ENCODE results near the gene TET2.

The TET2 gene

GRCh38 chr4:105146276-105147015, at the start of gene TET2:
Gene TET2 (plus strand): TSS chr4:105146876. CDS start chr4:105233943, 87,067 bp downstream.
- peak; percentile 95 for DNase-seq

- DNase-seq: no peak
Observed at GRCh38 chr4:105102016-105102415, 44.7 kb upstream of the TET2 start.

GRCh38 chr4:105106426-105106825, 40.2 kb upstream of the TET2 start:
- DNase-seq: no peak

GRCh38 chr4:105107095-105107856, 39.4 kb upstream of the TET2 start:
- DNase-seq: peak; percentile 31

DNA sequence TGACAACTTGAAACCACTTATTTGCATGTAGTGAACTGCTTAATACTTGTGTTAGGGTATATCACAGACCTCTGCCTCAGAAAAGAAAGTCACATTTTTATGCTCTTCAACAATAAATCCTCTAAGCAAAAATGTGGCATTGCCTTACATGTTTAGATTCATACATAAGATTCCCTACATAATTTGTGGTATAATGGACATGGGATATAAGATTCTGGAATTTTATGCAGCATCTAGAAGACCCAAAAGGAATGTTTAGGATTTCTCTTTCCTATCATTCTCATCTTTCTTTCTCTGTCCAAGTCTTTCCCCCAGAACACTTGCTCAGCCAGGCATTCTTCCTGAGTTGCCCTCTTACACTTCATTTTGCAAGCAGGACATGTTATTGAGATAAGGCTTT, 37.7 kb upstream of the TET2 start:
- DNase-seq: no peak

DNA sequence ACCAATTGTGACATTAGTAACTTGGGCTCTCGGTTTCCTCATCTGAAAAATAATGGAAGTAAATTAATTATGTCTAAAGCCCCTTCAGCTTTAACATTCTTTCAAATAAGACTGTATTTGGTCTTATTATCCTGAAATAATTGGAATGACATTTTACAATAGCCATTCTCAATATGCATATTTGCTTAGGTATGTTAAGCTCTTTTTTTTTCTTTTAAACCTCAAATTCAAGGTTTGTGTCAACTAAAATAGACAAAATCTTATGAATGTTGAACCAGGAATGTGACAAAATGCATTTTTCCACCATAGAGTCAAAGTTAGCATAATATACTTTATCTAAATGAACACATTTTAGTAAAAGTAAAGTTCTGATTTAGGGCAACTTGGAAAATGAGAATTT, 34.4 kb upstream of the TET2 start:
- no peak for DNase-seq

- DNase-seq: peak; percentile 94
Observed at GRCh38 chr4:105113800-105114199, 32.9 kb upstream of the TET2 start.

DNA sequence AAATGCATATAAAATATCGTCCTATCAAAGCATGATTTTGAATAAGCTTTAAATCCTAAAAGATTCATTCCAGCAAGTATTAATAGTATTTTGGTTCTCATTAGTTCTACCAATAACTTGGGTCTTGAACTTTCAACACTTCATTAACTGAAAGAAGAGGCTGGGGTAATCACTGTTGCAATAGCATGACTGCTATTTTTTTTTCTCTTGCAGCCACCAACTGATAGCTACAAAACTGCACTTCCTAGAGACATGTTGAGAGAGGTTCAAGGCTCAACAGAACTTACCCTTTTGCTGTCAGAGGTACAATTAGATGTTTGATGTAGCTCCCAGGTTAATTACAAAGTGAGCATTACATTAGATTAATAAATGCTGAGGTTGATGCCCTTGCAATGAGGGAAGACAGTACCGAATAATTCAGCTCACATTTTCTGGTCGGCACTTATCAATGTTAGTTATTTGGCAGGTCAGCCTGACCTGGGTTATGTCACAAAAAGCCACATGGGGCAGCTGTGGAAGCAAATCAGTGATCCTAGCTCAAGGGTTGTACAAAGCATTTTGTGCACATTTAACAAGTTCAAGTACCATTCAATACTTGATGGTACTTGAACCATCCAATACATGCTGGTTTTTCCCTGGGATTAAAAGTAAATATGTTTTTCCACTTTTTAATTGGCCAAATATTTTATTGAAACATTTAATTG, 29.9 kb upstream of the TET2 start:
- peak; percentile 57 for DNase-seq

- peak; percentile 76 for DNase-seq
Observed at GRCh38 chr4:105119356-105119755, 27.3 kb upstream of the TET2 start.

DNA sequence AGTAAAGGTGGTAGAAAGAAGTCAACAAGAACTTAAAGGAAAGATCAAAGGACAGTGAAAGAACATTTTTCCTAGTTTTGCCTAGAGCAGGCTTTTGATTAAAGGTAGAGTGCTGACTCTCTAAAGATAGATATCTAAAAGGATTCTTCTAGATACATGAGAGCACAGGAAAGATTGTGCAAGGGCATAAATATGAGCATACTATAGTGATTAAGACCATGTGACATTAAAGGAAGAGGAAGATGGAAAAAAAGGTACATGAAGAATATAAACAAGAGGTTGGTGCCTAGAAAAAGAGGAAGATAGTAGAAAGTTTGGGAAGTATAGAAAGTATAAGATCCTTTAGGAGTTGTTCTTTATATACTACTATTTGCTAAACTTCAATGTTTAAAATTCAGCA, 26.1 kb upstream of the TET2 start:
- peak; percentile 56 for DNase-seq

DNA sequence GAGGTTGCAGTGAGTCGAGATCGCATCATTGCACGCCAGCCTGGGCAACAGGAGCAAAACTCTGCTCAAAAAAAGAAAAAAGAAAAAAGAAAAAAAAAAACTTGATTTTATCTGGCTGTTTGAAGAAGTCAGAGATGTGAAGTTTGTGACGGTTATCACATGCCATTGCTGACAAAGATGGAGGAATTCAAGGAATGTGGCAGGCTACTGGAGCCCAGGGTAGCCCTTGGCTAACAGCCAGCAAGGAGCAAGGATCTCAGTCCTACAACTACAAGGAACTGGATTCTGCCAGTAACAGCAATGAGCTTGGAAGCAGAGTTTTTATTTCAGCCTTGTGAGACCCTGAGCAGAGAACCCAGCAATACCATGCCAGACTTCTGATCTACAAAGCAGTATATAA, 24.3 kb upstream of the TET2 start:
- DNase-seq: no peak

DNA sequence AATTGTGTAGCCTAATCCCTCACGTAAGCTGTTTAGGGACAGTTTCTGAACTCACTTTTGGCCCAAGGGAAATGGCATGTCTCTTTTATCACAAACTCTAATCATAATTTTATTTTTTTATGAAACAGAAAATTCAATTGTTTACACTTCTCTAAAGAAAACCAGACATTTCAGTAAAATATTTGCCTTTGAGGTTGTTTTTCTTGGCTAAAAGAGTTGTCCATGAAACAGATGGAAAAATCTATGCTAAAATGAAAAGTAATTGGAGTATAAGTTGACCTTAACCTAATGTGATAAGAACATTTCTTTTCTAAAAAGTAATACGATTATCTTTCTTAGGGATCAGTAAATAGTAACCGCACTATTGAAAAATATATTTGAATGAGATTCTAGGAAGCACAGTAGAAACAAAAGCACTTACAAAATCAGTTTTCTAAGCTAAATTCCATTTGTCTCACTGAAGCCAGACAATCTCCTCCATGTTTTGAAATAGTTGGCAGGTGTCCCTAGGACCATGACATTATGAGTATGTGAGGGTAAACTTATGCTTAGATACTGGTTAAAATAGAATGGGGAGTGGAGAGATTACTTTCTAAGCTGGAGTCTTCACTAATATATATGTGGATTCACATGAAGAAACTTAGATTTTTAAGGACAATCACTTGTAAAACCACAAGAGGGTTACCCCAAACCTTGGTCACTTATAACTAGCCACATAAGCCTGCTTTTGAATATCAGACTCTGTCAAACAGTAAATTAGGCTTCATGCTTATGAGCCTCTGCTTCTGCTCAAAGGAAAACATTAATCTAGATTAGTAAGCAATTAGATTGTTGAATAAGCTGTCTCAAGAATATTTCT, 20.1 kb upstream of the TET2 start:
- no peak for DNase-seq

GRCh38 chr4:105127170-105127445, 19.6 kb upstream of the TET2 start:
- no peak for DNase-seq

- peak; percentile 44 for DNase-seq
Observed at GRCh38 chr4:105128208-105128607, 18.5 kb upstream of the TET2 start.

- no peak for DNase-seq
Observed at GRCh38 chr4:105129286-105130040, 17.2 kb upstream of the TET2 start.

DNA sequence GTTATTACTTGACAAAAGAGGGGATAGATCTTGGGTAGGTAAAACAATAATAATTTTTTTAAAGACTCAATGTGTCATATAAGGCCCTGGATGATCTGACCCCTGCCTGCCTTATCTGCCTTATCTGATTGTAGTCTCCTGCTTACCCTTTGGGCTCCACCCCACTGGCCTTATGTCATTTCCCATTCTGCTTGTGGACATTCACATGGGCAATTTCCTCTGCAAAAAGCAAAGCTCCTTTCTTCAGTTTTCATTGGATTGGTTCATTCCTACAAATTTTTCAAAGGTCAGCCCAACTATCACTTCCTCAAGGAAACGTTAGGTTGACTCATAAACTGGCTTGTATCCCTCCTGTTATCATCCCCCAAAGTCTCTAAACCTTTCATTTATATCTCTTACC, 15.7 kb upstream of the TET2 start:
- peak; percentile 37 for DNase-seq

- no peak for DNase-seq
Observed at GRCh38 chr4:105133976-105134375, 12.7 kb upstream of the TET2 start.

- DNase-seq: peak; percentile 82
Observed at GRCh38 chr4:105135785-105136184, 10.9 kb upstream of the TET2 start.

DNA sequence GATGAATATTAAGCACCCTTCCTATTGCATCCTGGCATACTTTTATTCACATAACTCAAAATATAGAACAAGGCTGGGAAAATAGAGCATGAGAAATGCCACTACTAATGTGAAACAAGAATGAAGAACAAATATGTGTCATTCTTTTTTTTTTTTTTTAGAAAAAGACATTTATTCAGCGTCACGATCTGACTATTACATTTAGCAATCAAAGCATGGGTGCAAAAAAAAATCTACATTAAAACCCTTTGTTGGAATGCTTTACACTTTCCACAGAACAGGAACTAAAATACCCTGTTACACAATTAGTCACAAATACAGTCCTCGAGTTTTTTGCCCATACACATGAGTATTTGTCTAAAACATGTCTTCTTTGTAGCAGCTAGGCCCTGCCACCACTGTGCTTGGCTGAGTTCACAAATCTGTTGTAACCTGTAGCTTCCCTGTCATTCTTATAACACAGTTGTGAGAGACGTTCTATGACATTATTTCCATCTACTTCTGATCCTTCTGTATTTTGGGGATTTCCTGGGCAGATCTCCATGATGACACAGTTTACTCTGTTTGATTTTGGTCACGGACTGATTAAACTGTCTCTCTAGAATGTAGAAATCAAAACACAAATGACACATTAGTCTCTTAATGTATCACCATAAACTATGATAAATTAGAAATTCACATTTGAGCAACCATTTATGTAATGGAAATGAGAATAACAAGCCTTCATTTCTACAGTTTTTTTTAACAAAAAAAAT, 9.4 kb upstream of the TET2 start:
- no peak for DNase-seq

DNA sequence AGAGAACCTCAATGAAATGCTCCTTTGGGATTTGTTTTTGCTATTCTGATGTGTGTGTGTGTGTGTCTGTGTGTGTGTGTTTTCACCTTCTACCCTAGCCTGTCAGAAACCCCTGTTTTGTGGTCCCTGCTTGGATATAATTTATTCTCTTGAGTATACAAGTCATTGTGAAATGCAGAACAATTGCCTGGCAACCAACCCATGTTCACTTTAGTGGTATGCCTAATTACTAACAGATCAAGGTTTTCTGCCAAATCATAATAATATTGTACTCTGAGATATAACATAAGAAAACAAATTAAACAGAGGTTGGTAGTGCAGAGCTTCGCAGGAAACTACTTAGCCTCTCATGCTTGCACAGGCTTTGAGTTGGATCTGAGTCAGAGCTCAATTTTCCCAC, 7.0 kb upstream of the TET2 start:
- peak; percentile 43 for DNase-seq

GRCh38 chr4:105140684-105141490, 5.8 kb upstream of the TET2 start:
- peak; percentile 54 for DNase-seq
